Nephron progenitor cell (in vitro differentiated cells): Measurements from ENCODE around the gene CDH4.
A peak's percentile ranks its signal among the peaks of the same experiment; 100 is the strongest.

Experiments used
- DNase-seq: peaks from one replicate; pipeline ENCODE4 v3.0.0; 2021
- H3K27ac Mint-ChIP-seq: 2 replicates; pipeline ENCODE4 v1.8.0; 2021; ENCODE audit warnings: mild to moderate bottlenecking, moderate library complexity, mixed read lengths
- H3K27me3 Mint-ChIP-seq: 2 replicates; pipeline ENCODE4 v1.8.0; 2021; ENCODE audit warnings: mild to moderate bottlenecking, low read depth, mixed read lengths; ENCODE audit not compliant: poor library complexity
- H3K36me3 Mint-ChIP-seq: 2 replicates; pipeline ENCODE4 v1.8.0; 2021; ENCODE audit warnings: low read depth, mixed read lengths
- H3K4me1 Mint-ChIP-seq: 2 replicates; pipeline ENCODE4 v1.8.0; 2021; ENCODE audit warnings: mixed read lengths
- H3K4me3 Mint-ChIP-seq: 2 replicates; pipeline ENCODE4 v1.8.0; 2021; ENCODE audit warnings: mild to moderate bottlenecking, moderate library complexity, mixed read lengths
- H3K9me3 Mint-ChIP-seq: 2 replicates; pipeline ENCODE4 v1.8.0; 2021; ENCODE audit warnings: mild to moderate bottlenecking, moderate library complexity, mixed read lengths
- CTCF ChIP-seq: fragments of 200-600 bp; sonication (generic); IDR thresholded peaks from 2 replicates; pipeline ENCODE4 v1.5.0; 2021; ENCODE audit warnings: antibody characterized with exemption

Gene CDH4

GRCh38 chr20:61896058-61896961 lies 644.2 kb downstream of the CDH4 start:
- peak; percentile 89 for TF ChIP-seq CTCF
- Mint-ChIP-seq H3K27me3 (peaks cover 41% of the 10 kb centered on the region), H3K27ac (no peak overlapping the region), H3K4me1 (peaks cover 8% of the 10 kb centered on the region), H3K4me3 (no peak overlapping the region), H3K9me3 (peaks cover 9% of the 10 kb centered on the region), H3K36me3 (no peaks in the 10 kb centered on the region)
- DNase-seq = peak; percentile 77

GRCh38 chr20:61897401-61898295 lies 645.6 kb downstream of the CDH4 start:
- peaks cover 21% of the 10 kb centered on the region for H3K4me1 Mint-ChIP-seq
- H3K27ac Mint-ChIP-seq = no peak overlapping the region
- peaks cover 34% of the 10 kb centered on the region for H3K27me3 Mint-ChIP-seq
- no peak overlapping the region for H3K4me3 Mint-ChIP-seq
- DNase-seq = no peak
- no peaks in the 10 kb centered on the region for H3K9me3 Mint-ChIP-seq
- H3K36me3 Mint-ChIP-seq = no peaks in the 10 kb centered on the region
- no peak for TF ChIP-seq CTCF

- Mint-ChIP-seq H3K36me3 (no peaks in the 10 kb centered on the region), H3K27me3 (peaks cover 31% of the 10 kb centered on the region), H3K4me3 (no peak overlapping the region), H3K27ac (no peak overlapping the region), H3K9me3 (no peaks in the 10 kb centered on the region), H3K4me1 (peaks cover 21% of the 10 kb centered on the region)
- TF ChIP-seq CTCF = no peak
- DNase-seq = no peak
Observed at GRCh38 chr20:61898405-61898804, 646.3 kb downstream of the CDH4 start.

- TF ChIP-seq CTCF = no peak
- H3K36me3 Mint-ChIP-seq = no peaks in the 10 kb centered on the region
- H3K27ac Mint-ChIP-seq = no peak overlapping the region
- H3K4me1 Mint-ChIP-seq = peaks cover 21% of the 10 kb centered on the region
- H3K27me3 Mint-ChIP-seq = peaks cover 17% of the 10 kb centered on the region
- H3K9me3 Mint-ChIP-seq = no peaks in the 10 kb centered on the region
- H3K4me3 Mint-ChIP-seq = no peak overlapping the region
- DNase-seq = peak; percentile 30
Observed at GRCh38 chr20:61900011-61900944, 648.2 kb downstream of the CDH4 start.

- Mint-ChIP-seq H3K27me3 (peaks cover 14% of the 10 kb centered on the region), H3K4me3 (no peak overlapping the region), H3K36me3 (no peaks in the 10 kb centered on the region), H3K9me3 (no peaks in the 10 kb centered on the region), H3K27ac (no peak overlapping the region), H3K4me1 (peaks cover 21% of the 10 kb centered on the region)
- no peak for TF ChIP-seq CTCF
- no peak for DNase-seq
Observed at GRCh38 chr20:61900945-61901293, 648.9 kb downstream of the CDH4 start.
